ENCODE measurements around the gene BLM.

Gene BLM

GRCh38 chr15:90686435-90687218 is 30.5 kb upstream of the BLM start:
- TF ChIP-seq GATA3 (IDR thresholded peaks at IDR 0.05; ENCODE audit: low read depth, low read length) (no peak), GATA2 (IDR thresholded peaks at IDR 0.05; ENCODE audit: low read depth, low read length) (no peak)

- no peak for TF ChIP-seq GATA3 (IDR thresholded peaks at IDR 0.05; ENCODE audit: low read depth, low read length)
- no peak for TF ChIP-seq GATA2 (IDR thresholded peaks at IDR 0.05; ENCODE audit: low read depth, low read length)
Measured at GRCh38 chr15:90690585-90690984, 26.6 kb upstream of the BLM start.

GRCh38 chr15:90691369-90691768 is 25.8 kb upstream of the BLM start:
- no peak for TF ChIP-seq GATA2 (IDR thresholded peaks at IDR 0.05; ENCODE audit: low read depth, low read length)
- TF ChIP-seq GATA3 (IDR thresholded peaks at IDR 0.05; ENCODE audit: low read depth, low read length) = no peak

GRCh38 chr15:90691982-90692773 is 25.0 kb upstream of the BLM start:
- TF ChIP-seq GATA2 (IDR thresholded peaks at IDR 0.05; ENCODE audit: low read depth, low read length) (no peak), GATA3 (IDR thresholded peaks at IDR 0.05; ENCODE audit: low read depth, low read length) (no peak)

- TF ChIP-seq GATA3 (IDR thresholded peaks at IDR 0.05; ENCODE audit: low read depth, low read length) (no peak), GATA2 (IDR thresholded peaks at IDR 0.05; ENCODE audit: low read depth, low read length) (no peak)
Measured at GRCh38 chr15:90694987-90695386, 22.2 kb upstream of the BLM start.

- TF ChIP-seq GATA3 (IDR thresholded peaks at IDR 0.05; ENCODE audit: low read depth, low read length) = no peak
- TF ChIP-seq GATA2 (IDR thresholded peaks at IDR 0.05; ENCODE audit: low read depth, low read length) = no peak
Measured at GRCh38 chr15:90697175-90697574, 20.0 kb upstream of the BLM start.

- TF ChIP-seq GATA3 (IDR thresholded peaks at IDR 0.05; ENCODE audit: low read depth, low read length) (no peak), GATA2 (IDR thresholded peaks at IDR 0.05; ENCODE audit: low read depth, low read length) (no peak)
Measured at GRCh38 chr15:90698629-90699028, 18.5 kb upstream of the BLM start.

- TF ChIP-seq GATA3 (IDR thresholded peaks at IDR 0.05; ENCODE audit: low read depth, low read length) (no peak), GATA2 (IDR thresholded peaks at IDR 0.05; ENCODE audit: low read depth, low read length) (no peak)
Measured at GRCh38 chr15:90701048-90701447, 16.1 kb upstream of the BLM start.

- TF ChIP-seq GATA2 (IDR thresholded peaks at IDR 0.05; ENCODE audit: low read depth, low read length) (no peak), GATA3 (IDR thresholded peaks at IDR 0.05; ENCODE audit: low read depth, low read length) (no peak)
Measured at GRCh38 chr15:90701880-90702630, 15.1 kb upstream of the BLM start.

GRCh38 chr15:90703455-90703854 is 13.7 kb upstream of the BLM start:
- TF ChIP-seq GATA2 (IDR thresholded peaks at IDR 0.05; ENCODE audit: low read depth, low read length) (no peak), GATA3 (IDR thresholded peaks at IDR 0.05; ENCODE audit: low read depth, low read length) (no peak)

GRCh38 chr15:90705212-90705611 is 11.9 kb upstream of the BLM start:
- TF ChIP-seq GATA3 (IDR thresholded peaks at IDR 0.05; ENCODE audit: low read depth, low read length) (no peak), GATA2 (IDR thresholded peaks at IDR 0.05; ENCODE audit: low read depth, low read length) (no peak)

- no peak for TF ChIP-seq GATA2 (IDR thresholded peaks at IDR 0.05; ENCODE audit: low read depth, low read length)
- no peak for TF ChIP-seq GATA3 (IDR thresholded peaks at IDR 0.05; ENCODE audit: low read depth, low read length)
Measured at GRCh38 chr15:90706394-90707327, 10.5 kb upstream of the BLM start.

- TF ChIP-seq GATA2 (IDR thresholded peaks at IDR 0.05; ENCODE audit: low read depth, low read length) (no peak), GATA3 (IDR thresholded peaks at IDR 0.05; ENCODE audit: low read depth, low read length) (no peak)
Measured at GRCh38 chr15:90707489-90707888, 9.7 kb upstream of the BLM start.

All from SH-SY5Y (cell line).